ENCODE data around the gene PHLPP1.
A peak's percentile ranks its signal among the peaks of the same experiment; 100 is the strongest.

- peak; percentile 95 for TF ChIP-seq CTCF (conservative IDR thresholded peaks at IDR 0.05; ENCODE audit: low read length)
- no peak for TF ChIP-seq EZH2phosphoT487 (IDR thresholded peaks at IDR 0.05; ENCODE audit: borderline replicate concordance)
These were observed 267.4 kb downstream of the PHLPP1 start for GRCh38 chr18:62982600-62983251.
